ENCODE data around the gene GET3.

GET3 gene

DNA sequence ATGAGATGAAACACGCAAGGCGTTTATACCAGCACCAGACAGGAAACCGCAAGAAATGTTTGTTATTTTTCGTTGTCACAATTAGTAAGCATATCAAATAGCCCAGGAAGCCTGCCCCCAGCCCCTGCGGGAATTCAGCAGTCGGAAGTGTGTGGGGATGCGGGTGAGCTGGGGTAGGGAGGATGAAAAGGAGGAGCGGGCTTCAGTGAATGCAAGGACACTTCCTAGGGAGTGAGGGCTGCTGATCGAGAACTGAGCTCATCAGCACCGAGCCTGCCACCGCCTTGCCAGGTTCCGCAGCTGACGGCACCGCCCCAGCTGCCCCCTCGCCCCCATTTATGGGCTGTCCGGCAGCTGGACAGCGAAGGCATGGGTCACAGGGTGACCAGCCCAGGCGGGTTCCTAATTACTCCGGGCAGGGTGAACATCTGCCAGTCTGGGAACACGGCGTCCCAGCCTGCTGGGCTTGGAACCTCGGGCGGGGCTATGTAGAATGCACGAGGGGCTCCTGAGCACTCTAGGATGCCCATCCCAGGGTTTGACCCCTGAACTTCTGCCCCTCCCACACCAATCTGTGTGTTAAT, 12.7 kb downstream of the GET3 start:
- H3K4me1 ChIP-seq (ENCODE audit: low read depth, poor library complexity, severe bottlenecking), result no peaks in the 10 kb centered on the region
- H3K79me2 ChIP-seq (ENCODE audit: insufficient read depth, low read depth), result no peaks in the 10 kb centered on the region
- H4K20me1 ChIP-seq (ENCODE audit: insufficient read depth), result no peaks in the 10 kb centered on the region
- H3K9ac ChIP-seq, result no peak overlapping the region
- no peak overlapping the region; the same call in 1 of the 2 replicates for H3K4me2 ChIP-seq
- H3K4me3 ChIP-seq (IDR thresholded peaks at IDR 0.05; ENCODE audit: insufficient read depth, low read depth, low read length), result no peak overlapping the region
- peaks cover 56% of the 10 kb centered on the region for H3K27me3 ChIP-seq (ENCODE audit: insufficient read depth, low read depth)
- TF ChIP-seq, protein P1, sequence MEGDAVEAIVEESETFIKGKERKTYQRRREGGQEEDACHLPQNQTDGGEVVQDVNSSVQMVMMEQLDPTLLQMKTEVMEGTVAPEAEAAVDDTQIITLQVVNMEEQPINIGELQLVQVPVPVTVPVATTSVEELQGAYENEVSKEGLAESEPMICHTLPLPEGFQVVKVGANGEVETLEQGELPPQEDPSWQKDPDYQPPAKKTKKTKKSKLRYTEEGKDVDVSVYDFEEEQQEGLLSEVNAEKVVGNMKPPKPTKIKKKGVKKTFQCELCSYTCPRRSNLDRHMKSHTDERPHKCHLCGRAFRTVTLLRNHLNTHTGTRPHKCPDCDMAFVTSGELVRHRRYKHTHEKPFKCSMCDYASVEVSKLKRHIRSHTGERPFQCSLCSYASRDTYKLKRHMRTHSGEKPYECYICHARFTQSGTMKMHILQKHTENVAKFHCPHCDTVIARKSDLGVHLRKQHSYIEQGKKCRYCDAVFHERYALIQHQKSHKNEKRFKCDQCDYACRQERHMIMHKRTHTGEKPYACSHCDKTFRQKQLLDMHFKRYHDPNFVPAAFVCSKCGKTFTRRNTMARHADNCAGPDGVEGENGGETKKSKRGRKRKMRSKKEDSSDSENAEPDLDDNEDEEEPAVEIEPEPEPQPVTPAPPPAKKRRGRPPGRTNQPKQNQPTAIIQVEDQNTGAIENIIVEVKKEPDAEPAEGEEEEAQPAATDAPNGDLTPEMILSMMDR (conservative IDR thresholded peaks at IDR 0.05; ENCODE audit: low read depth, low read length), result no peak
- no peak overlapping the region for H2AFZ ChIP-seq (ENCODE audit: low read depth)
- no peak overlapping the region for H3K27ac ChIP-seq
- H3K36me3 ChIP-seq (ENCODE audit: insufficient read depth), result no peaks in the 10 kb centered on the region

DNA sequence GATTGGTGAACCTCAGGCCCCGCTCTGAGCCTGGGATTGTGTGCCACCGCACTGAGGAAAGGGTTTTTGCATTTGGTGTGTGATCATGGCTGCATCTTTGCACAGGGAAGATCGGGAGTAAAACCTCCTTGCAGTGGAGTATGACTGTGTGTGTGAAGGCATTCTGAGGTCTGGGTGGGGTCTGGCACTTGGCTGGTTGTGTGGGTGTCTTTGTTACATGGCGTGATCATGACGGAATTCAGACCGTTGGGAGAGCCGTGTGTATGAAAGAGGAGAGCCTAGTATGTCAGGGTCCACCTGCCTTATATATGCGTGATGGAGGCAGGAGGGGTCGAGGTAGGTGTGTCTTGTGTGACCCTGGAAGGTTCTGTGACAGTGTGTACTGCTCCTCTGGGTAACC, 13.6 kb downstream of the GET3 start:
- Histone ChIP-seq H3K79me2 (ENCODE audit: insufficient read depth, low read depth) (no peaks in the 10 kb centered on the region), H4K20me1 (ENCODE audit: insufficient read depth) (no peaks in the 10 kb centered on the region), H3K9ac (no peak overlapping the region), H3K36me3 (ENCODE audit: insufficient read depth) (no peaks in the 10 kb centered on the region), H3K4me1 (ENCODE audit: low read depth, poor library complexity, severe bottlenecking) (no peaks in the 10 kb centered on the region), H3K4me3 (IDR thresholded peaks at IDR 0.05; ENCODE audit: insufficient read depth, low read depth, low read length) (no peak overlapping the region), H2AFZ (ENCODE audit: low read depth) (no peak overlapping the region), H3K27me3 (ENCODE audit: insufficient read depth, low read depth) (peaks cover 63% of the 10 kb centered on the region), H3K4me2 (no peak overlapping the region), H3K27ac (no peak overlapping the region)
- TF ChIP-seq, protein P1 (conservative IDR thresholded peaks at IDR 0.05; ENCODE audit: low read depth, low read length), result no peak

DNA sequence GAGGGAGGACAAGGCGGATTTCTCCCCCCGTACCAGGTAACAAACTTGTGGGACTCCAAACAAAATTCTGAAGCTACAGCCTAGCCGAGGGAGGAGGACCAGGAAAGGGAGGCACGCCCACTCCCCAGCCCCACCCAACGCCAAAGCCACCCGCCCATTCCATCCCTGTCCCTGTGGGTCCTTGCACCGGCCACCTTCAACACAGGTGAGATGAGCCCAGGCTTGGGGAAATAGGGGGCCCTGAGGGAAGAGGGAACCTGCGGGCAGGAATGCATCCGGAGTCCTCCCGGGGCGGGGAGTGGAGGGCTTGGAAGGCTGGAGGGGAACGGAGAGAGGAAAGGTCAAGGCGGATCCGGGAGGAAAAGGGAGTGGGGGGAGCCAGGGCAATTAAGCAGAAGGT, 14.3 kb downstream of the GET3 start, which contains the start of gene BEST2:
Gene BEST2, plus strand, starts transcription at position 157 of the 400 bp plus-strand sequence. CDS start 802 bp downstream, outside the sequence.
- Histone ChIP-seq H3K4me2 (no peak within 1 kb of the TSS), H3K4me1 (ENCODE audit: low read depth, poor library complexity, severe bottlenecking) (no peaks in the 10 kb centered on the region), H3K9ac (no peak within 1 kb of the TSS), H3K27ac (no peak within 1 kb of the TSS), H4K20me1 (ENCODE audit: insufficient read depth) (no peaks in the 10 kb centered on the region), H2AFZ (ENCODE audit: low read depth) (no peak within 1 kb of the TSS), H3K27me3 (ENCODE audit: insufficient read depth, low read depth) (peaks cover 71% of the 10 kb centered on the region), H3K36me3 (ENCODE audit: insufficient read depth) (no peaks in the 10 kb centered on the region), H3K4me3 (IDR thresholded peaks at IDR 0.05; ENCODE audit: insufficient read depth, low read depth, low read length) (no peak within 1 kb of the TSS), H3K79me2 (ENCODE audit: insufficient read depth, low read depth) (no peaks in the 10 kb centered on the region)
- TF ChIP-seq, protein P1 (conservative IDR thresholded peaks at IDR 0.05; ENCODE audit: low read depth, low read length), result no peak

DNA sequence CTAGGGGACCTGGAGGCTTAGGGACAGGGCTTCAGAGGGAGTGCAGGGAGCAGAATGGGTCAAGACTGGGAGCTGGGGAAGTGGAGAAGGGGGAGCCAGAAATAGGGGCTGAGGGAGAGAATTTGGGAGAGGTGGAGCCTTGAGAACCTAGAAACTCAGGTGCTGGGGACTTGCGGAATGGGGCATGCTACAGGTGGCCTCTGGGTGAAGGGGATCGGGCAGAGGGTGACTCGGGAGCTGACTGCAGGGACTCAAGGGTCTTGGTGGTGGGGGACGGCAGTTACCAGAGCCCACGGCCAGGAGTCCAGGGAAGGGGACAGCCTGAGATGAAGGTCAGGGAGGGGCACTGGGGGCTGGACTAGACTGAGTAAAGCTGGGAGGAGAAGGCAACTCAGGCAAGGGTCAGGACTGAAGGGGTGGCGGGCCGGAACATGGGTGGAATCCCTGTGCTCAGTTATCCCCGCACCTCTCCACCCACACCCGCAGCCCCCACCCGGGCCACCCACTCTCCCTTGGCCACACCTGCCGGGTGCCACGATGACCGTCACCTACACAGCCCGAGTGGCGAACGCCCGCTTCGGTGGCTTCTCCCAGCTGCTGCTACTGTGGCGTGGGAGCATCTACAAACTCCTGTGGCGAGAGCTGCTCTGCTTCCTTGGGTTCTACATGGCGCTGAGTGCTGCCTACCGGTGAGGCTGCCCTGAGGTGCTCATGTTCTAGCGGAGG, 14.9 kb downstream of the GET3 start:
- H2AFZ ChIP-seq (ENCODE audit: low read depth), result no peak overlapping the region
- no peaks in the 10 kb centered on the region for H4K20me1 ChIP-seq (ENCODE audit: insufficient read depth)
- no peaks in the 10 kb centered on the region for H3K4me1 ChIP-seq (ENCODE audit: low read depth, poor library complexity, severe bottlenecking)
- H3K4me2 ChIP-seq, result no peak overlapping the region
- no peak overlapping the region for H3K27ac ChIP-seq
- H3K4me3 ChIP-seq (IDR thresholded peaks at IDR 0.05; ENCODE audit: insufficient read depth, low read depth, low read length), result no peak overlapping the region
- H3K36me3 ChIP-seq (ENCODE audit: insufficient read depth), result no peaks in the 10 kb centered on the region
- no peaks in the 10 kb centered on the region for H3K79me2 ChIP-seq (ENCODE audit: insufficient read depth, low read depth)
- peaks cover 74% of the 10 kb centered on the region for H3K27me3 ChIP-seq (ENCODE audit: insufficient read depth, low read depth)
- TF ChIP-seq, protein P1 (conservative IDR thresholded peaks at IDR 0.05; ENCODE audit: low read depth, low read length), result no peak
- no peak overlapping the region for H3K9ac ChIP-seq
